Urothelium cell line (cell line): ENCODE measurements around the gene FGF14.

Experiments
- DNase-seq: peaks from one replicate; pipeline ENCODE4 v3.0.0; 2011; ENCODE audit warnings: low spot score, mixed read lengths
- FAIRE-seq: peaks from 2 replicates; lab custom pipeline; 2011; peaks lifted over from hg19 to GRCh38; lab: Jason Lieb, UNC

The FGF14 gene

GRCh38 chr13:102369302-102369701, 32.5 kb downstream of the FGF14 start:
- no peak for FAIRE-seq
- DNase-seq, result no peak

- no peak for DNase-seq
- no peak for FAIRE-seq
These were observed 34.0 kb downstream of the FGF14 start for GRCh38 chr13:102367836-102368235.

GRCh38 chr13:102361113-102361512, 40.7 kb downstream of the FGF14 start:
- no peak for DNase-seq
- no peak for FAIRE-seq

GRCh38 chr13:102359264-102359663, 42.6 kb downstream of the FGF14 start:
- DNase-seq (no peak), FAIRE-seq (no peak)

GRCh38 chr13:102355251-102355650, 46.6 kb downstream of the FGF14 start:
- DNase-seq (no peak), FAIRE-seq (no peak)

- no peak for FAIRE-seq
- no peak for DNase-seq
These were observed 47.8 kb downstream of the FGF14 start for GRCh38 chr13:102354011-102354410.

- no peak for DNase-seq
- FAIRE-seq, result no peak
These were observed 50.3 kb downstream of the FGF14 start for GRCh38 chr13:102351521-102351920.

- DNase-seq (no peak), FAIRE-seq (no peak)
These were observed 54.4 kb downstream of the FGF14 start for GRCh38 chr13:102347490-102347889.

- FAIRE-seq, result no peak
These were observed 55.1 kb downstream of the FGF14 start for GRCh38 chr13:102346769-102347168.

GRCh38 chr13:102344410-102344809, 57.4 kb downstream of the FGF14 start:
- no peak for FAIRE-seq
- DNase-seq, result no peak

More at GRCh38 chr13:102346769-102347168, 55.1 kb downstream of the FGF14 start:
- no peak for DNase-seq

GRCh38 chr13:102333320-102334198, 68.3 kb downstream of the FGF14 start:
- DNase-seq, result no peak
- FAIRE-seq, result no peak

GRCh38 chr13:102328909-102329308, 72.9 kb downstream of the FGF14 start:
- FAIRE-seq, result no peak

GRCh38 chr13:102327119-102327617, 74.7 kb downstream of the FGF14 start:
- FAIRE-seq (no peak), DNase-seq (no peak)

More at GRCh38 chr13:102328909-102329308, 72.9 kb downstream of the FGF14 start:
- no peak for DNase-seq

- no peak for FAIRE-seq
These were observed 75.3 kb downstream of the FGF14 start for GRCh38 chr13:102326381-102327118.

GRCh38 chr13:102325321-102325720, 76.5 kb downstream of the FGF14 start:
- DNase-seq (no peak), FAIRE-seq (no peak)

More at GRCh38 chr13:102326381-102327118, 75.3 kb downstream of the FGF14 start:
- DNase-seq, result no peak

- DNase-seq (no peak), FAIRE-seq (no peak)
These were observed 78.3 kb downstream of the FGF14 start for GRCh38 chr13:102323505-102323904.

- DNase-seq, result no peak
- FAIRE-seq, result no peak
These were observed 78.8 kb downstream of the FGF14 start for GRCh38 chr13:102323012-102323411.

- FAIRE-seq (no peak), DNase-seq (no peak)
These were observed 79.6 kb downstream of the FGF14 start for GRCh38 chr13:102322211-102322610.

- FAIRE-seq, result no peak
- DNase-seq, result no peak
These were observed 83.6 kb downstream of the FGF14 start for GRCh38 chr13:102318233-102318632.

GRCh38 chr13:102317593-102317992, 84.3 kb downstream of the FGF14 start:
- FAIRE-seq (no peak), DNase-seq (no peak)

- FAIRE-seq (no peak), DNase-seq (no peak)
These were observed 85.1 kb downstream of the FGF14 start for GRCh38 chr13:102316732-102317131.

- no peak for FAIRE-seq
- DNase-seq, result no peak
These were observed 89.0 kb downstream of the FGF14 start for GRCh38 chr13:102312841-102313240.
